HG02970 (cell line): ENCODE data around the gene CBX7.

ENCODE experiments used
- ATAC-seq: cut with Tn5 transposase; IDR thresholded peaks from one replicate; pipeline ENCODE4 v1.9.1; 2021; ENCODE audit warnings: mild to moderate bottlenecking, moderate library complexity, moderate number of reproducible peaks; ENCODE audit not compliant: unreplicated experiment, low FRiP score

Gene CBX7

GRCh38 chr22:39129081-39129480, 23.4 kb downstream of the CBX7 start:
- no peak for ATAC-seq

- ATAC-seq = no peak
Measured at GRCh38 chr22:39128508-39128907, 24.0 kb downstream of the CBX7 start.

GRCh38 chr22:39125622-39126021, 26.9 kb downstream of the CBX7 start:
- no peak for ATAC-seq

GRCh38 chr22:39123751-39124581, 28.5 kb downstream of the CBX7 start:
- no peak for ATAC-seq

- no peak for ATAC-seq
Measured at GRCh38 chr22:39122772-39123470, 29.6 kb downstream of the CBX7 start.

GRCh38 chr22:39120983-39121382, 31.5 kb downstream of the CBX7 start:
- no peak for ATAC-seq

GRCh38 chr22:39117585-39118191, 34.8 kb downstream of the CBX7 start:
- ATAC-seq = no peak

- no peak for ATAC-seq
Measured at GRCh38 chr22:39115977-39116621, 36.4 kb downstream of the CBX7 start.

GRCh38 chr22:39115570-39115969, 36.9 kb downstream of the CBX7 start:
- no peak for ATAC-seq

GRCh38 chr22:39114112-39114511, 38.4 kb downstream of the CBX7 start:
- ATAC-seq = no peak

- no peak for ATAC-seq
Measured at GRCh38 chr22:39110631-39111561, 41.6 kb downstream of the CBX7 start.

GRCh38 chr22:39109361-39109760, 43.1 kb downstream of the CBX7 start:
- ATAC-seq = no peak

GRCh38 chr22:39108487-39108886, 44.0 kb downstream of the CBX7 start:
- no peak for ATAC-seq

- ATAC-seq = no peak
Measured at GRCh38 chr22:39106326-39106725, 46.2 kb downstream of the CBX7 start.

- ATAC-seq = no peak
Measured at GRCh38 chr22:39103431-39103830, 49.0 kb downstream of the CBX7 start.

- no peak for ATAC-seq
Measured at GRCh38 chr22:39101226-39101625, 51.3 kb downstream of the CBX7 start.

- no peak for ATAC-seq
Measured at GRCh38 chr22:39098576-39098975, 53.9 kb downstream of the CBX7 start.

GRCh38 chr22:39098026-39098425, 54.5 kb downstream of the CBX7 start:
- no peak for ATAC-seq

GRCh38 chr22:39097098-39098020, 55.1 kb downstream of the CBX7 start, which contains the start of gene APOBEC3H:
TSS of gene APOBEC3H (plus strand) at chr22:39097244. CDS start at chr22:39100279, 3,035 bp downstream.
- ATAC-seq = no peak
